Mononuclear cell (primary cell): Measurements from ENCODE around the gene MBD6. TPM values are rescaled to one million over a fixed set of nuclear protein-coding genes. Genes with fewer than 3 reads are reported as not detected.
"Not testable (repeated sequence)": the region's sequence is repeated elsewhere in the genome, so short reads cannot be mapped to it uniquely, and the experiment has no call there.

ENCODE experiments used
- H3K27me3 ChIP-seq: 2 replicates; pipeline ENCODE4 v1.6.0; 2011; ENCODE audit warnings: low read length, control low read depth; ENCODE audit not compliant: insufficient read depth
- H3K4me1 ChIP-seq: 2 replicates; pipeline ENCODE4 v1.5.1; 2011; ENCODE audit warnings: mild to moderate bottlenecking, low read length, control low read depth; ENCODE audit not compliant: insufficient read depth
- H3K4me3 ChIP-seq: 2 replicates; pipeline ENCODE4 v1.5.1; 2011; ENCODE audit warnings: mild to moderate bottlenecking, low read length, moderate library complexity
- H3K9me3 ChIP-seq: 2 replicates; pipeline ENCODE4 v1.5.1; 2011; ENCODE audit warnings: low read depth, mild to moderate bottlenecking, control low read depth, low read length
- total RNA-seq: library from RNA; depleted of rRNA; stranded (reverse); fragments of >200 nt; gene quantifications from one replicate; pipeline ENCODE4 v1.2.3, GENCODE V29; 2012

MBD6 gene
- total RNA-seq, 1 donor = 10.6 TPM

GRCh38 chr12:57498571-57498970 lies 24.1 kb upstream of the MBD6 start:
- H3K27me3 ChIP-seq = no peaks in the 10 kb centered on the region
- no peaks in the 10 kb centered on the region for H3K9me3 ChIP-seq
- no peak overlapping the region for H3K4me3 ChIP-seq
- H3K4me1 ChIP-seq = no peaks in the 10 kb centered on the region

- H3K4me3 ChIP-seq = no peak overlapping the region
- H3K4me1 ChIP-seq = no peaks in the 10 kb centered on the region
- no peaks in the 10 kb centered on the region for H3K27me3 ChIP-seq
- H3K9me3 ChIP-seq = no peaks in the 10 kb centered on the region
Observed at GRCh38 chr12:57500213-57500612, 22.4 kb upstream of the MBD6 start.

- not testable (repeated sequence) for H3K9me3 ChIP-seq, H3K4me3 ChIP-seq, H3K27me3 ChIP-seq
Observed at GRCh38 chr12:57502311-57502969, 20.2 kb upstream of the MBD6 start.

GRCh38 chr12:57506541-57506940 lies 16.1 kb upstream of the MBD6 start:
- H3K27me3 ChIP-seq, H3K4me3 ChIP-seq, H3K9me3 ChIP-seq, H3K4me1 ChIP-seq: not testable (repeated sequence)

More at GRCh38 chr12:57502311-57502969, 20.2 kb upstream of the MBD6 start:
- H3K4me1 ChIP-seq = not testable (repeated sequence)

- not testable (repeated sequence) for H3K27me3 ChIP-seq, H3K4me1 ChIP-seq, H3K9me3 ChIP-seq, H3K4me3 ChIP-seq
Observed at GRCh38 chr12:57507796-57508195, 14.8 kb upstream of the MBD6 start.

GRCh38 chr12:57511161-57511560 lies 11.5 kb upstream of the MBD6 start:
- no peaks in the 10 kb centered on the region for H3K27me3 ChIP-seq
- no peak overlapping the region for H3K4me3 ChIP-seq
- no peaks in the 10 kb centered on the region for H3K9me3 ChIP-seq
- no peaks in the 10 kb centered on the region for H3K4me1 ChIP-seq

- Histone ChIP-seq H3K9me3 (no peaks in the 10 kb centered on the region), H3K4me3 (no peak overlapping the region), H3K27me3 (no peaks in the 10 kb centered on the region), H3K4me1 (no peaks in the 10 kb centered on the region)
Observed at GRCh38 chr12:57511588-57512325, 10.9 kb upstream of the MBD6 start.

GRCh38 chr12:57512665-57513064 lies 10.0 kb upstream of the MBD6 start:
- Histone ChIP-seq H3K4me1 (peaks cover under 1% of the 10 kb centered on the region), H3K4me3 (no peak overlapping the region), H3K9me3 (no peaks in the 10 kb centered on the region), H3K27me3 (no peaks in the 10 kb centered on the region)

GRCh38 chr12:57513266-57513665 lies 9.4 kb upstream of the MBD6 start:
- Histone ChIP-seq H3K27me3 (no peaks in the 10 kb centered on the region), H3K9me3 (no peaks in the 10 kb centered on the region), H3K4me3 (no peak overlapping the region), H3K4me1 (peaks cover 7% of the 10 kb centered on the region)

- H3K9me3 ChIP-seq, H3K27me3 ChIP-seq, H3K4me3 ChIP-seq: not testable (repeated sequence)
- H3K4me1 ChIP-seq = peaks cover 11% of the 10 kb centered on the region
Observed at GRCh38 chr12:57513677-57514076, 8.9 kb upstream of the MBD6 start.

- not testable (repeated sequence) for H3K9me3 ChIP-seq, H3K27me3 ChIP-seq, H3K4me3 ChIP-seq
- H3K4me1 ChIP-seq = peaks cover 17% of the 10 kb centered on the region
Observed at GRCh38 chr12:57514246-57514645, 8.4 kb upstream of the MBD6 start.

- Histone ChIP-seq H3K9me3 (no peaks in the 10 kb centered on the region), H3K4me3 (no peak overlapping the region), H3K4me1 (peaks cover 23% of the 10 kb centered on the region), H3K27me3 (no peaks in the 10 kb centered on the region)
Observed at GRCh38 chr12:57514720-57515407, 7.8 kb upstream of the MBD6 start.

- no peaks in the 10 kb centered on the region for H3K9me3 ChIP-seq
- peaks cover 25% of the 10 kb centered on the region for H3K4me1 ChIP-seq
- H3K4me3 ChIP-seq = no peak overlapping the region
- H3K27me3 ChIP-seq = no peaks in the 10 kb centered on the region
Observed at GRCh38 chr12:57515408-57515933, 7.2 kb upstream of the MBD6 start.

GRCh38 chr12:57515934-57516541 lies 6.6 kb upstream of the MBD6 start:
- Histone ChIP-seq H3K27me3 (no peaks in the 10 kb centered on the region), H3K9me3 (no peaks in the 10 kb centered on the region), H3K4me1 (peaks cover 28% of the 10 kb centered on the region)

GRCh38 chr12:57516617-57517153 lies 5.9 kb upstream of the MBD6 start:
- H3K4me3 ChIP-seq = no peak overlapping the region
- no peaks in the 10 kb centered on the region for H3K9me3 ChIP-seq
- no peaks in the 10 kb centered on the region for H3K27me3 ChIP-seq
- H3K4me1 ChIP-seq = peaks cover 35% of the 10 kb centered on the region

More at GRCh38 chr12:57515934-57516541, 6.6 kb upstream of the MBD6 start:
- H3K4me3 ChIP-seq = no peak overlapping the region
